ENCODE results near the gene SEL1L. TPM values are rescaled to one million over a fixed set of nuclear protein-coding genes. Genes with fewer than 3 reads are reported as not detected.

Gene SEL1L
- total and polyA plus RNA-seq, 2 donors (not counting 3 experiments of a cell fraction or from before 2014, with no cell fraction given), result 15.0 to 95.0 TPM

- H3K4me1 ChIP-seq (ENCODE audit: control insufficient read depth, extremely low read depth, insufficient read depth, low read length), result no peaks in the 10 kb centered on the region
- peaks cover 11% of the 10 kb centered on the region in 2 experiments for H3K36me3 ChIP-seq (ENCODE audit: control insufficient read depth in 2 of 2, extremely low read depth in 1 of 2, insufficient read depth in 2 of 2, low read length in 2 of 2)
- H3K9me3 ChIP-seq (replicated peaks; ENCODE audit: control insufficient read depth, insufficient read depth, low read length), result no peaks in the 10 kb centered on the region
- intact Hi-C loops (cut with micrococcal nuclease), result no loop called here
- no peak overlapping the region for H3K4me3 ChIP-seq (replicated peaks in 1 of 3; ENCODE audit: insufficient read depth in 1 of 3, low read depth in 1 of 3, low read length in 3 of 3)
- no peaks in the 10 kb centered on the region for H3K9me1 ChIP-seq (replicated peaks; ENCODE audit: control insufficient read depth, extremely low read depth, insufficient read depth, low read length)
- FAIRE-seq (no peak), DNase-seq (ENCODE audit: low read depth, low spot score) (no peak)
- no peaks in the 10 kb centered on the region for H3K27me3 ChIP-seq (ENCODE audit: control insufficient read depth in 2 of 2, insufficient read depth in 2 of 2, low read length in 2 of 2)
- no peak overlapping the region for H3K27ac ChIP-seq (ENCODE audit: insufficient read depth, low read depth, low read length)
- no peaks in the 10 kb centered on the region for H3K79me2 ChIP-seq (ENCODE audit: control insufficient read depth, insufficient read depth, low read length)
- CTCF ChIA-PET, result interaction anchor here (0.6 to 1.4 kb wide), 2 partner anchors 9 to 11 kb away, joined by 3 to 5 read pairs; no protein-coding TSS in a partner anchor
- POLR2A ChIA-PET, result no interaction called here
- no peak overlapping the region for H3K4me2 ChIP-seq (ENCODE audit: insufficient read depth, low read length)
- no peaks in the 10 kb centered on the region for H4K20me1 ChIP-seq (replicated peaks; ENCODE audit: control insufficient read depth, extremely low read depth, insufficient read depth, low read length)
- no peak for TF ChIP-seq JUN (IDR thresholded peaks at IDR 0.05; ENCODE audit: borderline replicate concordance, insufficient read depth, insufficient read length, low read depth)
- TF ChIP-seq EZH2 (IDR thresholded peaks at IDR 0.05; ENCODE audit: borderline replicate concordance, low read depth, low read length, severe bottlenecking), result no peak
- no peak for TF ChIP-seq MYC (IDR thresholded peaks at IDR 0.05; ENCODE audit: low read depth, low read length)
- no peak for TF ChIP-seq POLR2A (IDR thresholded peaks at IDR 0.05; ENCODE audit: low read depth, low read length)
- no peak for TF ChIP-seq FOS (IDR thresholded peaks at IDR 0.05; ENCODE audit: borderline replicate concordance, insufficient read depth, low read length)
- TF ChIP-seq POLR2AphosphoS5 (IDR thresholded peaks at IDR 0.05; ENCODE audit: insufficient read depth, low read depth, low read length), result no peak
- TF ChIP-seq GATA2 (IDR thresholded peaks at IDR 0.05; ENCODE audit: insufficient read depth, insufficient read length, low read depth, low read length), result no peak
- TF ChIP-seq MAX (IDR thresholded peaks at IDR 0.05; ENCODE audit: insufficient read depth, insufficient read length), result no peak
- TF ChIP-seq CTCF (IDR thresholded peaks at IDR 0.05; ENCODE audit: extremely low read depth in 1 of 2, insufficient read depth in 1 of 2, low read depth in 1 of 2, low read length in 2 of 2), result no peak
- no peak overlapping the region for H3K9ac ChIP-seq (replicated peaks; ENCODE audit: extremely low read depth, insufficient read depth, low read length)
- BruUV-seq (replicated peaks), result no TSS peak
- H2AFZ ChIP-seq (ENCODE audit: low read depth, low read length), result no peak overlapping the region
- dilution Hi-C loops (cut with MboI; ENCODE audit: extremely low pct_ligation_motif_present, low sequenced_read_pairs), result no loop called here
Observed at GRCh38 chr14:81473456-81474147, 60.1 kb downstream of the SEL1L start.

Data from endothelial cell of umbilical vein (primary cell).